Trophoblast cell (in vitro differentiated cells and primary cell): ENCODE data around the gene TENM3.

Source experiments
- DNase-seq, 2 donors: peaks; one replicate each; pipeline ENCODE4 v3.0.0-alpha.2; 2016
- H2AFZ ChIP-seq: 2 replicates; pipeline ENCODE4 v1.6.1; 2013; ENCODE audit warnings: low read length, moderate library complexity, mild to moderate bottlenecking; ENCODE audit not compliant: insufficient read depth, poor library complexity
- H2AK5ac ChIP-seq: 2 replicates; pipeline ENCODE4 v1.6.1; 2013; ENCODE audit warnings: mild to moderate bottlenecking, low read length
- H2BK120ac ChIP-seq: 2 replicates; pipeline ENCODE4 v1.6.1; 2013; ENCODE audit warnings: low read length, mild to moderate bottlenecking, moderate library complexity; ENCODE audit not compliant: insufficient read depth, poor library complexity
- H2BK12ac ChIP-seq: 2 replicates; pipeline ENCODE4 v1.6.1; 2013; ENCODE audit warnings: mild to moderate bottlenecking, low read length, moderate library complexity
- H2BK5ac ChIP-seq: 2 replicates; pipeline ENCODE4 v1.6.1; 2013; ENCODE audit warnings: low read length, low read depth, moderate library complexity, mild to moderate bottlenecking; ENCODE audit not compliant: poor library complexity
- H3K14ac ChIP-seq: 2 replicates; pipeline ENCODE4 v1.6.1; 2013; ENCODE audit warnings: mild to moderate bottlenecking, low read length
- H3K18ac ChIP-seq: 2 replicates; pipeline ENCODE4 v1.6.1; 2013; ENCODE audit warnings: mild to moderate bottlenecking, low read length
- H3K23ac ChIP-seq: 2 replicates; pipeline ENCODE4 v1.6.1; 2013; ENCODE audit warnings: low read length
- H3K27ac ChIP-seq: 2 replicates; pipeline ENCODE4 v1.5.1; 2013; ENCODE audit warnings: low read depth, mild to moderate bottlenecking, inconsistent platforms, low read length, moderate library complexity
- H3K27me3 ChIP-seq: 2 replicates; pipeline ENCODE4 v1.6.1; 2013; ENCODE audit warnings: inconsistent platforms, mild to moderate bottlenecking, low read length, moderate library complexity; ENCODE audit not compliant: insufficient read depth
- H3K36me3 ChIP-seq, 2 experiments: 1 replicate in 1 of 2; 2 replicates in 1 of 2; pipeline ENCODE4 v1.6.1; 2013; ENCODE audit warnings: low read length in 2 of 2, mild to moderate bottlenecking in 2 of 2, moderate library complexity in 1 of 2; ENCODE audit not compliant: insufficient read depth in 2 of 2, control insufficient read depth in 1 of 2
- H3K4ac ChIP-seq: 2 replicates; pipeline ENCODE4 v1.6.1; 2013; ENCODE audit warnings: low read depth, mild to moderate bottlenecking, low read length, moderate library complexity
- H3K4me1 ChIP-seq, 2 experiments: 1 replicate in 1 of 2; 2 replicates in 1 of 2; pipeline ENCODE4 v1.6.1; 2013; ENCODE audit warnings: low read length in 2 of 2, mild to moderate bottlenecking in 2 of 2, moderate library complexity in 1 of 2; ENCODE audit not compliant: insufficient read depth in 2 of 2, control insufficient read depth in 1 of 2
- H3K4me2 ChIP-seq: 2 replicates; pipeline ENCODE4 v1.6.1; 2013; ENCODE audit warnings: inconsistent platforms, mild to moderate bottlenecking, low read length, moderate library complexity
- H3K4me3 ChIP-seq: 2 replicates; pipeline ENCODE4 v1.5.1; 2013; ENCODE audit warnings: mild to moderate bottlenecking, low read depth, low read length, inconsistent platforms
- H3K79me1 ChIP-seq: one replicate; pipeline ENCODE4 v1.6.1; 2013; ENCODE audit warnings: low read length
- H3K79me2 ChIP-seq: 2 replicates; pipeline ENCODE4 v1.6.1; 2013; ENCODE audit warnings: low read length, mild to moderate bottlenecking; ENCODE audit not compliant: control insufficient read depth, insufficient read depth, poor library complexity
- H3K9ac ChIP-seq: 2 replicates; pipeline ENCODE4 v1.6.1; 2013; ENCODE audit warnings: mild to moderate bottlenecking, low read length
- H3K9me3 ChIP-seq: 2 replicates; pipeline ENCODE4 v1.6.1; 2013; ENCODE audit warnings: low read depth, mild to moderate bottlenecking, control low read depth, inconsistent platforms, low read length; ENCODE audit not compliant: insufficient read depth
- H4K12ac ChIP-seq: 2 replicates; pipeline ENCODE4 v1.6.1; 2013; ENCODE audit warnings: low read depth, mild to moderate bottlenecking, low read length, moderate library complexity
- H4K8ac ChIP-seq: 2 replicates; pipeline ENCODE4 v1.6.1; 2013; ENCODE audit warnings: low read depth, mild to moderate bottlenecking, low read length, moderate library complexity
- H4K91ac ChIP-seq: one replicate; pipeline ENCODE4 v1.6.1; 2013; ENCODE audit warnings: low read depth, mild to moderate bottlenecking, low read length, moderate library complexity
- WGBS: extraction: QIAGEN DNeasy Blood & Tissue Kit; methylation state at CpG from one replicate; pipeline ENCODE4 v1.1.7; 2013; ENCODE audit warnings: missing lambda C conversion rate; ENCODE audit not compliant: insufficient read length, insufficient coverage; ENCODE audit errors: extremely low coverage; 5-methylcytosine and 5-hydroxymethylcytosine counted together

The TENM3 gene

GRCh38 chr4:182337366-182337765, 94.2 kb downstream of the TENM3 start:
- no peak overlapping the region for H3K4me2 ChIP-seq
- no peak overlapping the region for H2AFZ ChIP-seq
- H3K79me1 ChIP-seq, result no peaks in the 10 kb centered on the region
- no peaks in the 10 kb centered on the region for H3K27me3 ChIP-seq
- H2BK5ac ChIP-seq, result no peak overlapping the region
- no peak overlapping the region for H4K8ac ChIP-seq
- no peak overlapping the region for H2BK12ac ChIP-seq
- no peaks in the 10 kb centered on the region for H3K4me1 ChIP-seq
- H3K27ac ChIP-seq, result no peak overlapping the region
- no peak overlapping the region for H3K4me3 ChIP-seq
- H2BK120ac ChIP-seq, result no peak overlapping the region
- WGBS, result no CpG with 5 or more reads among the region's 1 CpG
- no peak overlapping the region for H4K91ac ChIP-seq
- H3K79me2 ChIP-seq, result peaks cover 1% of the 10 kb centered on the region
- no peaks in the 10 kb centered on the region for H3K9me3 ChIP-seq
- H3K4ac ChIP-seq, result no peak overlapping the region
- no peak overlapping the region for H3K14ac ChIP-seq
- no peak overlapping the region for H3K18ac ChIP-seq
- H4K12ac ChIP-seq, result no peak overlapping the region
- H3K36me3 ChIP-seq, result peaks cover 0 to 7% of the 10 kb centered on the region in 2 experiments
- no peak for DNase-seq
- no peak overlapping the region for H2AK5ac ChIP-seq
- no peak overlapping the region for H3K23ac ChIP-seq
- H3K9ac ChIP-seq, result no peak overlapping the region

- no CpG with 5 or more reads among the region's 3 CpGs for WGBS
- Histone ChIP-seq H3K9ac (no peak overlapping the region), H2BK12ac (no peak overlapping the region), H4K91ac (no peak overlapping the region), H3K14ac (no peak overlapping the region), H3K23ac (no peak overlapping the region), H2BK120ac (no peak overlapping the region), H2AFZ (no peak overlapping the region), H3K9me3 (no peaks in the 10 kb centered on the region), H3K79me2 (peaks cover 1% of the 10 kb centered on the region), H2BK5ac (no peak overlapping the region), H4K12ac (no peak overlapping the region), H3K4me1 (no peaks in the 10 kb centered on the region), H3K27ac (no peak overlapping the region), H3K27me3 (no peaks in the 10 kb centered on the region), H3K36me3 (peaks cover 0 to 7% of the 10 kb centered on the region in 2 experiments), H4K8ac (no peak overlapping the region), H3K79me1 (no peaks in the 10 kb centered on the region), H3K18ac (no peak overlapping the region), H3K4ac (no peak overlapping the region), H2AK5ac (no peak overlapping the region), H3K4me3 (no peak overlapping the region), H3K4me2 (no peak overlapping the region)
- DNase-seq, result no peak
These were observed 94.9 kb downstream of the TENM3 start for GRCh38 chr4:182338063-182338462.

GRCh38 chr4:182338746-182339145, 95.5 kb downstream of the TENM3 start:
- H3K9ac ChIP-seq, result no peak overlapping the region
- no peaks in the 10 kb centered on the region for H3K27me3 ChIP-seq
- no peak overlapping the region for H3K23ac ChIP-seq
- no peak overlapping the region for H3K4me2 ChIP-seq
- H2AK5ac ChIP-seq, result no peak overlapping the region
- peaks cover 1% of the 10 kb centered on the region for H3K79me2 ChIP-seq
- H3K36me3 ChIP-seq, result peaks cover 0 to 7% of the 10 kb centered on the region in 2 experiments
- no peak overlapping the region for H2BK5ac ChIP-seq
- H3K14ac ChIP-seq, result no peak overlapping the region
- no peak overlapping the region for H2BK120ac ChIP-seq
- no peak for DNase-seq
- H4K12ac ChIP-seq, result no peak overlapping the region
- H2BK12ac ChIP-seq, result no peak overlapping the region
- H4K8ac ChIP-seq, result no peak overlapping the region
- H3K27ac ChIP-seq, result no peak overlapping the region
- H3K4me3 ChIP-seq, result no peak overlapping the region
- no CpG with 5 or more reads among the region's 2 CpGs for WGBS
- H3K18ac ChIP-seq, result no peak overlapping the region
- H3K4ac ChIP-seq, result no peak overlapping the region
- no peaks in the 10 kb centered on the region for H3K79me1 ChIP-seq
- no peaks in the 10 kb centered on the region for H3K9me3 ChIP-seq
- no peak overlapping the region for H4K91ac ChIP-seq
- H3K4me1 ChIP-seq, result no peaks in the 10 kb centered on the region
- H2AFZ ChIP-seq, result no peak overlapping the region

- H2AK5ac ChIP-seq, result no peak overlapping the region
- no peaks in the 10 kb centered on the region for H3K9me3 ChIP-seq
- H3K79me1 ChIP-seq, result no peaks in the 10 kb centered on the region
- no peak overlapping the region for H4K12ac ChIP-seq
- H3K4me2 ChIP-seq, result no peak overlapping the region
- H3K4ac ChIP-seq, result no peak overlapping the region
- H3K14ac ChIP-seq, result no peak overlapping the region
- H3K4me1 ChIP-seq, result no peaks in the 10 kb centered on the region
- H2BK120ac ChIP-seq, result no peak overlapping the region
- peaks cover 0 to 7% of the 10 kb centered on the region in 2 experiments for H3K36me3 ChIP-seq
- no peak overlapping the region for H2BK5ac ChIP-seq
- H4K8ac ChIP-seq, result no peak overlapping the region
- H2BK12ac ChIP-seq, result no peak overlapping the region
- H3K4me3 ChIP-seq, result no peak overlapping the region
- H2AFZ ChIP-seq, result no peak overlapping the region
- DNase-seq, result no peak
- no peak overlapping the region for H4K91ac ChIP-seq
- H3K27me3 ChIP-seq, result no peaks in the 10 kb centered on the region
- no peak overlapping the region for H3K23ac ChIP-seq
- H3K79me2 ChIP-seq, result peaks cover 1% of the 10 kb centered on the region
- H3K27ac ChIP-seq, result no peak overlapping the region
- no peak overlapping the region for H3K9ac ChIP-seq
- WGBS, result no CpG with 5 or more reads among the region's 4 CpGs
- H3K18ac ChIP-seq, result no peak overlapping the region
These were observed 96.0 kb downstream of the TENM3 start for GRCh38 chr4:182339221-182339641.
